A549 (cell line): ENCODE data around the gene CDKN1A. TPM values are rescaled to one million over a fixed set of nuclear protein-coding genes. Genes with fewer than 3 reads are reported as not detected.

ENCODE experiments used
- ATAC-seq, 2 experiments: fragments of 200-7000 bp in 1 of 2; fragments of >200 bp in 1 of 2; cut with Nextera tagmentation in 1 of 2; cut with Tn5 transposase in 1 of 2; 3 replicates each; pipeline versions ENCODE4 v1.8.0 to v1.9.1; 2018 to 2020; ENCODE audit warnings: mild to moderate bottlenecking in 1 of 2, moderate library complexity in 1 of 2
- CTCF ChIA-PET: fragments of 300-600 bp; sonication (Branson Sonifier 250); formaldehyde crosslinking; extraction: SDS; loops from one replicate; lab custom pipeline; 2021; ENCODE audit warnings: antibody characterized with exemption, inconsistent platforms; lab: Yijun Ruan, JAX
- POLR2A ChIA-PET: fragments of 350-600 bp; formaldehyde crosslinking; extraction: SDS; loops from one replicate; lab custom pipeline; 2021; ENCODE audit warnings: antibody characterized with exemption, inconsistent platforms; lab: Yijun Ruan, JAX
- DNase-seq, 2 experiments: peaks; one replicate each; pipeline versions ENCODE4 v3.0.0 to v3.0.0-alpha.2; 2011 to 2016; ENCODE audit warnings: low read depth in 1 of 2, low spot score in 1 of 2
- FAIRE-seq: peaks from 2 replicates; lab custom pipeline; 2011; peaks lifted over from hg19 to GRCh38; lab: Jason Lieb, UNC
- H3K27ac ChIP-seq, 2 experiments: fragments of >200 bp; sonication (Bioruptor Twin); formaldehyde crosslinking; 3 replicates each; pipeline ENCODE4 v1.5.1; 2016 to 2017
- H3K4me1 ChIP-seq: fragments of >200 bp; sonication (Bioruptor Twin); formaldehyde crosslinking; 3 replicates; pipeline ENCODE4 v1.6.1; 2016
- H3K4me2 ChIP-seq: fragments of >200 bp; sonication (Bioruptor Twin); formaldehyde crosslinking; 3 replicates; pipeline ENCODE4 v1.6.1; 2016
- H3K4me3 ChIP-seq: fragments of >200 bp; sonication (Bioruptor Twin); formaldehyde crosslinking; 3 replicates; pipeline ENCODE4 v1.5.1; 2016
- H3K9me3 ChIP-seq: fragments of >200 bp; sonication (Bioruptor Twin); formaldehyde crosslinking; 3 replicates; pipeline ENCODE4 v1.6.1; 2016
- CEBPB ChIP-seq, 2 experiments: fragments of >200 bp in 1 of 2; sonication (Bioruptor Twin) in 1 of 2; formaldehyde crosslinking in 1 of 2; IDR thresholded peaks; 2 replicates each; pipeline ENCODE4 v1.6.1; 2012 to 2016
- CHD2 ChIP-seq: fragments of 150-350 bp; IDR thresholded peaks from 2 replicates; pipeline ENCODE4 v1.6.1; 2014; ENCODE audit warnings: low read length; ENCODE audit not compliant: partially characterized antibody
- CTCF ChIP-seq: fragments of >200 bp; sonication (Bioruptor Twin); formaldehyde crosslinking; IDR thresholded peaks from 3 replicates; pipeline ENCODE4 v1.5.1; 2016
- E2F6 ChIP-seq: IDR thresholded peaks from 2 replicates; pipeline ENCODE4 v1.6.1; 2012; ENCODE audit warnings: low read depth, borderline replicate concordance
- ESRRA ChIP-seq: fragments of 150-350 bp; IDR thresholded peaks from 2 replicates; pipeline ENCODE4 v1.6.1; 2014; ENCODE audit warnings: mild to moderate bottlenecking, low read length, borderline replicate concordance
- FOSL2 ChIP-seq, 2 experiments: fragments of 450-650 bp in 1 of 2; fragments of >200 bp in 1 of 2; sonication (Bioruptor Twin) in 1 of 2; formaldehyde crosslinking; IDR thresholded peaks; 2 replicates each; pipeline versions ENCODE4 v1.5.0 to v1.6.1; 2016 to 2020; ENCODE audit warnings: mild to moderate bottlenecking in 1 of 2, moderate library complexity in 1 of 2
- GATA3 ChIP-seq: IDR thresholded peaks from 2 replicates; pipeline ENCODE4 v1.6.1; 2012; ENCODE audit warnings: borderline replicate concordance
- HES2 ChIP-seq: fragments of >200 bp; sonication (Bioruptor Twin); formaldehyde crosslinking; IDR thresholded peaks from 2 replicates; pipeline ENCODE4 v1.6.1; 2016
- HEYL ChIP-seq: fragments of 250-450 bp; sonication (Bioruptor Pico); IDR thresholded peaks from 2 replicates; pipeline ENCODE4 v1.8.0; 2021; ENCODE audit warnings: mild to moderate bottlenecking, moderate library complexity
- JUN ChIP-seq, 2 experiments: fragments of >200 bp; sonication (Bioruptor Twin); formaldehyde crosslinking; IDR thresholded peaks; 2 replicates in 1 of 2; 3 replicates in 1 of 2; pipeline ENCODE4 v1.6.1; 2016 to 2017
- JUNB ChIP-seq: fragments of >200 bp; sonication (Bioruptor Twin); formaldehyde crosslinking; IDR thresholded peaks from 2 replicates; pipeline ENCODE4 v1.6.1; 2016
- MAFK ChIP-seq: fragments of 450-650 bp; IDR thresholded peaks from 2 replicates; pipeline ENCODE4 v1.6.1; 2014; ENCODE audit not compliant: partially characterized antibody
- NPAS2 ChIP-seq: fragments of 250-450 bp; sonication (Bioruptor Pico); IDR thresholded peaks from 2 replicates; pipeline ENCODE4 v1.8.0; 2022; ENCODE audit warnings: mild to moderate bottlenecking, moderate library complexity, borderline replicate concordance
- POLR2A ChIP-seq: IDR thresholded peaks from 2 replicates; pipeline ENCODE4 v1.6.1; 2012; ENCODE audit warnings: mild to moderate bottlenecking, low read length
- POLR2AphosphoS2 ChIP-seq: conservative IDR thresholded peaks from 2 replicates; pipeline ENCODE4 v1.6.1; 2012; ENCODE audit warnings: low read length, improper control_type of control experiment, inconsistent platforms
- RARB ChIP-seq: fragments of 250-450 bp; sonication (Bioruptor Pico); IDR thresholded peaks from 2 replicates; pipeline ENCODE4 v1.8.0; 2021; ENCODE audit warnings: mild to moderate bottlenecking, moderate library complexity
- RCOR1 ChIP-seq: fragments of 150-350 bp; IDR thresholded peaks from 2 replicates; pipeline ENCODE4 v1.6.1; 2014; ENCODE audit warnings: antibody characterized with exemption, low read length, low read depth
- RNF2 ChIP-seq: fragments of 200-600 bp; sonication (generic); IDR thresholded peaks from 2 replicates; pipeline ENCODE4 v1.6.1; 2016; ENCODE audit warnings: low read depth, mild to moderate bottlenecking, antibody characterized with exemption, moderate library complexity, borderline replicate concordance
- SREBF2 ChIP-seq: fragments of 450-650 bp; IDR thresholded peaks from 2 replicates; pipeline ENCODE4 v1.6.1; 2014; ENCODE audit warnings: mild to moderate bottlenecking, moderate library complexity
- ZFP36 ChIP-seq: fragments of 450-650 bp; IDR thresholded peaks from 2 replicates; pipeline ENCODE4 v1.6.1; 2014; ENCODE audit warnings: borderline replicate concordance; ENCODE audit not compliant: partially characterized antibody
- ZNF302 ChIP-seq: fragments of 250-450 bp; sonication (Bioruptor Pico); IDR thresholded peaks from 2 replicates; pipeline ENCODE4 v1.9.0; 2021; ENCODE audit warnings: inconsistent platforms, mild to moderate bottlenecking, moderate library complexity
- WGBS: methylation state at CpG from one replicate; pipeline ENCODE4 v1.1.6; 2017; ENCODE audit errors: missing lambda C conversion rate; 5-methylcytosine and 5-hydroxymethylcytosine counted together
- polyA plus RNA-seq, 4 experiments: library from polyadenylated mRNA; depleted of rRNA in 3 of 4; stranded (reverse); fragments of >200 nt; fragmentation: RNase III in 1 of 4; extraction: RNeasy Plus Mini Kit Qiagen cat#74134 plus additional on column Dnase treatment in 1 of 4; gene quantifications; 2 replicates in 3 of 4; 3 replicates in 1 of 4; pipeline ENCODE4 v1.2.3, GENCODE V29; 2011 to 2017
- TF ChIP-seq, protein P1 (sequence below): fragments of 150-350 bp; IDR thresholded peaks from 2 replicates; pipeline ENCODE4 v1.6.1; 2014; ENCODE audit warnings: low read depth, mild to moderate bottlenecking, low read length
- TF ChIP-seq, protein P2 (sequence below): fragments of >200 bp; sonication (Bioruptor Twin); formaldehyde crosslinking; IDR thresholded peaks from 3 replicates; pipeline ENCODE4 v1.6.1; 2016
- TF ChIP-seq, protein P3 (sequence below): IDR thresholded peaks from 2 replicates; pipeline ENCODE4 v1.6.1; 2012

CDKN1A gene
- polyA plus RNA-seq, 2 of the 4 experiments (the other 2 are of a cell fraction): 130 to 183 TPM

DNA sequence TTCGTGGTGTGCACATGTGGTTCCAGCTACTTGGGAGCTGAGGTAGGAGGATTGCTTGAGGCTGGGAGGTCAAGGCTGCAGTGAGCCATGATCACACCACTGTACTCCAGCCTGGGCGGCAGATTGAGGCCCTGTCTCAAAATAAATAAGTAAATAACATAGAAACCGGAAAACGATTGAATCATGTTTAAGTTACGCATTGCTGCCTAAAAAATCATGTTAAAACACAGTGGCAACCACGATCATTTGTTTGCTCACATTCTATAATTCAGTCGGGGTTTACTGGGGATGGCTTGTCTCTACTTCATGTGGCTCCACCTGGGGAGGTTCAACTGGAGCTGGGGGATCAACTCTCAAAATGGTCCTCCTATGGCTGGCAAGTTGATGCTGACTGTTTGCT lies 8.2 kb upstream of the CDKN1A start (continued):
- TF ChIP-seq POLR2AphosphoS2 (no peak), ZNF302 (CRISPR knock-in tag) (no peak), CEBPB (IDR thresholded peaks at IDR 0.05) (no peak), HES2 (no peak), NPAS2 (CRISPR knock-in tag) (no peak)

- DNase-seq: no peak
- no peaks in the 10 kb centered on the region for H3K9me3 ChIP-seq
- no peak for ATAC-seq
- peak overlapping the region in 1 of 2 experiments; percentile 53; a peak in 3 of 6 replicates for H3K27ac ChIP-seq
- POLR2A ChIA-PET: no interaction called here
- TF ChIP-seq ESRRA: no peak
- no peak for TF ChIP-seq RNF2
- TF ChIP-seq FOSL2 (IDR thresholded peaks at IDR 0.05): no peak
- TF ChIP-seq FOSL2 (CRISPR knock-in tag; IDR thresholded peaks at IDR 0.05): no peak
- no peak for FAIRE-seq
- H3K4me2 ChIP-seq: no peak overlapping the region
- CTCF ChIA-PET: interaction anchor here (0.6 to 2.4 kb wide), 5 partner anchors 12 to 187 kb away, joined by 3 to 8 read pairs (median 3); no protein-coding TSS in a partner anchor
- 61% methylated on average over 5 of the region's 6 CpGs for WGBS
- H3K4me1 ChIP-seq: peaks cover 25% of the 10 kb centered on the region
- H3K4me3 ChIP-seq: no peak overlapping the region
Measured at GRCh38 chr6:36671687-36672375, 6.7 kb upstream of the CDKN1A start.

- Histone ChIP-seq H3K9me3 (no peaks in the 10 kb centered on the region), H3K4me1 (peaks cover 27% of the 10 kb centered on the region), H3K27ac (peak overlapping the region in 1 of 2 experiments; percentile 94; a peak in 1 of 6 replicates), H3K4me3 (no peak overlapping the region), H3K4me2 (no peak overlapping the region)
- POLR2A ChIA-PET: no interaction called here
- ATAC-seq (no peak), FAIRE-seq (no peak), DNase-seq (no peak)
- CTCF ChIA-PET: interaction anchor here (1.9 kb wide), 1 partner anchor 10 kb away, joined by 5 read pairs; no protein-coding TSS in a partner anchor
- TF ChIP-seq JUNB: no peak
- WGBS: 96% methylated on average over 10 of the region's 10 CpGs
Measured at GRCh38 chr6:36673882-36674281, 4.6 kb upstream of the CDKN1A start.

DNA sequence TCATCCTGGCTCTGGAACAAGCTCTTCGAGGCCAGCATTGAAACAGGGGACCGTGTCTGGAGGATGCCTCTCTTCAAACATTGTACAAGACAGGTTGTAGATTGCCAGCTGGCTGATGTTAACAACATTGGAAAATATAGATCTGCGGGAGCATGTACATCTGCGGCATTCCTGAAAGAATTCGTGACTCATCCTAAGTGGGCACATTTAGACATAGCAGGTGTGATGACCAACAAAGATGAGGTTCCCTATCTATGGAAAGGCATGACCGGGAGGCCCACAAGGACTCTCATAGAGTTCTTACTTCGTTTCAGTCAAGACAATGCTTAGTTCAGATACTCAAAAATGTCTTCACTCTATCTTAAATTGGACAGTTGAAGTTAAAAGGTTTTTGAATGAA lies 3.6 kb upstream of the CDKN1A start:
- H3K9me3 ChIP-seq: no peaks in the 10 kb centered on the region
- no peak overlapping the region for H3K4me2 ChIP-seq
- 91% methylated on average over 7 of the region's 7 CpGs for WGBS
- FAIRE-seq: no peak
- H3K4me3 ChIP-seq: no peak overlapping the region
- ChIA-PET CTCF (interaction anchor here (1.9 kb wide), 1 partner anchor 11 kb away, joined by 5 read pairs; no protein-coding TSS in a partner anchor), POLR2A (no interaction called here)
- TF ChIP-seq ZFP36 (no peak), CTCF (no peak), RARB (CRISPR knock-in tag) (no peak), E2F6 (no peak), RNF2 (no peak), CHD2 (no peak), GATA3 (no peak), SREBF2 (no peak), POLR2A (no peak), JUN (IDR thresholded peaks at IDR 0.05) (no peak), HEYL (no peak), POLR2AphosphoS2 (no peak), RCOR1 (no peak), MAFK (no peak), NPAS2 (CRISPR knock-in tag) (no peak)
- TF ChIP-seq, protein P1, sequence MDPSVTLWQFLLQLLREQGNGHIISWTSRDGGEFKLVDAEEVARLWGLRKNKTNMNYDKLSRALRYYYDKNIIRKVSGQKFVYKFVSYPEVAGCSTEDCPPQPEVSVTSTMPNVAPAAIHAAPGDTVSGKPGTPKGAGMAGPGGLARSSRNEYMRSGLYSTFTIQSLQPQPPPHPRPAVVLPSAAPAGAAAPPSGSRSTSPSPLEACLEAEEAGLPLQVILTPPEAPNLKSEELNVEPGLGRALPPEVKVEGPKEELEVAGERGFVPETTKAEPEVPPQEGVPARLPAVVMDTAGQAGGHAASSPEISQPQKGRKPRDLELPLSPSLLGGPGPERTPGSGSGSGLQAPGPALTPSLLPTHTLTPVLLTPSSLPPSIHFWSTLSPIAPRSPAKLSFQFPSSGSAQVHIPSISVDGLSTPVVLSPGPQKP: no peak
- TF ChIP-seq, protein P2, sequence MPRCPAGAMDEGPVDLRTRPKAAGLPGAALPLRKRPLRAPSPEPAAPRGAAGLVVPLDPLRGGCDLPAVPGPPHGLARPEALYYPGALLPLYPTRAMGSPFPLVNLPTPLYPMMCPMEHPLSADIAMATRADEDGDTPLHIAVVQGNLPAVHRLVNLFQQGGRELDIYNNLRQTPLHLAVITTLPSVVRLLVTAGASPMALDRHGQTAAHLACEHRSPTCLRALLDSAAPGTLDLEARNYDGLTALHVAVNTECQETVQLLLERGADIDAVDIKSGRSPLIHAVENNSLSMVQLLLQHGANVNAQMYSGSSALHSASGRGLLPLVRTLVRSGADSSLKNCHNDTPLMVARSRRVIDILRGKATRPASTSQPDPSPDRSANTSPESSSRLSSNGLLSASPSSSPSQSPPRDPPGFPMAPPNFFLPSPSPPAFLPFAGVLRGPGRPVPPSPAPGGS: no peak
- TF ChIP-seq, protein P3, sequence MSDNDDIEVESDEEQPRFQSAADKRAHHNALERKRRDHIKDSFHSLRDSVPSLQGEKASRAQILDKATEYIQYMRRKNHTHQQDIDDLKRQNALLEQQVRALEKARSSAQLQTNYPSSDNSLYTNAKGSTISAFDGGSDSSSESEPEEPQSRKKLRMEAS: no peak
- peaks cover 27% of the 10 kb centered on the region for H3K4me1 ChIP-seq
- ATAC-seq: no peak
- no peak for DNase-seq
- peak overlapping the region; percentile 25 to 94; a peak in 4 of 6 replicates for H3K27ac ChIP-seq
